GM20431 (cell line): ENCODE data around the gene PLIN5.

Experiments used
- in situ Hi-C: fragments of 300-500 bp; cut with MseI, MboI; formaldehyde crosslinking; loops from one replicate; pipeline ENCODE4 v1.15.0; 2020; ENCODE audit warnings: low sequenced_read_pairs; ENCODE audit not compliant: unreplicated experiment

The PLIN5 gene, protein sequence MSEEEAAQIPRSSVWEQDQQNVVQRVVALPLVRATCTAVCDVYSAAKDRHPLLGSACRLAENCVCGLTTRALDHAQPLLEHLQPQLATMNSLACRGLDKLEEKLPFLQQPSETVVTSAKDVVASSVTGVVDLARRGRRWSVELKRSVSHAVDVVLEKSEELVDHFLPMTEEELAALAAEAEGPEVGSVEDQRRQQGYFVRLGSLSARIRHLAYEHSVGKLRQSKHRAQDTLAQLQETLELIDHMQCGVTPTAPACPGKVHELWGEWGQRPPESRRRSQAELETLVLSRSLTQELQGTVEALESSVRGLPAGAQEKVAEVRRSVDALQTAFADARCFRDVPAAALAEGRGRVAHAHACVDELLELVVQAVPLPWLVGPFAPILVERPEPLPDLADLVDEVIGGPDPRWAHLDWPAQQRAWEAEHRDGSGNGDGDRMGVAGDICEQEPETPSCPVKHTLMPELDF

GRCh38 chr19:4534836-4535658 is at the start of gene PLIN5:
Gene PLIN5 (minus strand): TSS chr19:4535224. CDS start chr19:4534074, 1,150 bp downstream.
- in situ Hi-C loops: no loop called here

DNA sequence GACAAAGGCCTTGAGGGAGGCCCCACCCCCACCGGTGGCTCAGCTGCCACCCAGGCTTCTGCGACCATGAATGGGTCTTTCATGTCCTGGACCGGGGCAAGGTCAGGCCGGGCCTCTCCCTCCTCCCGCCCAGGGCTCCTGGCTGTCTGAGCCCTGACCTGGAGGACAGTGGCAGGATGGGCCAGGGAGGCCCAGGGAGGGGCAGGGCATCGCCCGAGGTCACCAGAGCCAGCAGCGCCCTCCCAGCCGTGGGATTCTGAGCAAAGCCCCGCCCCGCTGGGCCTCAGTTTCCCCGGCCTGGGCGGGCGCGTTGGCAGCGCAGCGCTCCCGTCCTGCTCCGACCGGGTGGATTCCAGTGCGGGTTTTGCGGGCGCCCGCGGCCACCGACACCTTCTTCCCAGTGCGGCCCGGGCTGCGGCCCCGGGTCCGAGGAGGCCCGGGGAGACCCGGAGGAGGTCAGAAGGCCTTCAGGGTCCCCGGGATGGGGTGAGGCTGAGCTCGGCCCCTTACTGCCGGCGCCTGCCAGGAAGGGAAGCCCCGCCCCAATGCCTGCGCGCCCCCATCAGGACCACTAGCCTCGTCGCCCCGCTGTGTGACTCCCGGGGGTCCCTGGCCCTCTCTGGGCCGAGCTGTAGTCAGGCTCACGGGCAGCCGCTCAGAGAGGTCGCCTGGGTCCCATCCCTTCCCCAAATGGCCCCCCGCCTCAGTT is 49.1 kb upstream of the PLIN5 start:
- in situ Hi-C loops: no loop called here

DNA sequence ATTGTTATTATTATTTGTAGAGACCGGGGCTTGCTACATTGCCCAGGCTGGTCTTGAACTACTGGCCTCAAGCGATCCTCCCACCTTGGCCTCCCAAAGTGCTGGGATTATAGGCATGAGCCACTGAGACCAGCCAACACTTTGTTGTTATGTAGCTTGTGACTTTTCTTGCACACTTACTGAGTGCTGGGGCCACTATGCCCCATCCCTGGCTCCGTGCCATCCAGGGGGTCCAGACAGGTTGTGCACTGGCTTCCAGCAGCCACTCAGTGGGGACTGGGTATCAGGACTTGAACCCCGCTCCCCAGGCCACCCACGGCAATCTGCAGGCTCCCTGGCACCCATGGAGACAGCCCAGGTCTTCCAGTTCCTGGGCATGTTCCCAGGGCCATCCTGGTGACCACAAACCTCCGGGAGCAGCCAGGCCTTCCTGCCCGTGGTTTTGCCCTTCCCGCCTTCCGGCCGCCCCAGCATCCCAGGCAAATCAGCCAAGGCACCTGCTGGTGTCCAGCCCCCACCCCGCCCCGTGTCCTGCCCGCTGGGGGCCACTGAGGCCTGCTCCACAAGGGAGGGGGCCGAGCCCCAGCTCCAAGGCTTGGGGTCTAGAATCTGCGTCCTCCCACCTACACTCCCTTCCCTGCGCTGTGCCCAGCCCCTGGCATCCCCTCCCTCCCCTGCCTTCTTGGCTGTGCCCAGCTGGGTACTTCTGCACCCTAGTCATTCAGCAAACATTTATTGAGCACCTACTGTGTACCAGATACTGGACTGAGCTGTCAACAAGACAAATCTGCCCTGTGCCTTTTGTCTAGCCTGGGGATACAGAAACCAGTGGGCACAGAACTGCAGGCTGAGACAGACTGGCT is 48.2 kb upstream of the PLIN5 start:
- in situ Hi-C loops: no loop called here

- in situ Hi-C loops: no loop called here
These were observed 46.9 kb upstream of the PLIN5 start for GRCh38 chr19:4581666-4582553.

DNA sequence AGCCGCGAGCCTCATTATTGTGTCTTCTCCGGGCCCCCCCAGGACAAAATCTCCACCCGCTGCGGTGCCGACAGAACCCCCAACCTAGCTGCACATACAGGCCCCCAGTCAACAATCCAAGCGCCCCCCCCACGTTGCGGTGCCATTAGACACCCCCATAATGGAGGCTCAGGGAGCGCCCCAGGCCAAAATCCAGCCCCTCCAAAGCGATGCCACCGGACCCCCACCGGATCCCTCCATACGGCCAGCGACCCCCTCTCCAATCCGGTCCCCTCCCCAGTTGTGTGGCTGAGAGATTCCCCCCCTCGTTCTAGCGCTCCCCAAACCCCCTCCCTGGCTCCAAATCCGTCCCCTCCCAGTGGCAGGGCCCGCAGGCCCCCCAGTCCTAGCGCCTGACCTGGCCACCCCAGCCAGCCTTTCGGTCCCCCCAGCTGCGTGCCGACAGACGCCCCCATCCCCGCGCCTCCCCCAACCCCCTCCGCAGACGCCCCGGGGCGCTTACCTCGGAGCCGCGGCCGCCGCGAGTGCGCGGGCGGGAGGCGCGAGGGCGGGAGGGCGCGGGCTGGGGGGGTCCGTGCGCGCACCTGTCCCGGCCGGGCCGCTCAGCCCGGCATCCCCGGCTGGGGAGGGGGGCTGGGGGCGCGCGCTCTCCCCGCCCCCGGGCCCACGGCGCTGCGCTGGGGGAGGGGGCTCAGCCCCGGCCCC is 46.1 kb upstream of the PLIN5 start:
- in situ Hi-C loops: no loop called here

GRCh38 chr19:4580021-4580901 is 45.2 kb upstream of the PLIN5 start:
- in situ Hi-C loops: no loop called here

- in situ Hi-C loops: loop anchor here (10.0 kb wide), 1 partner anchor 55 kb away; the partner anchor contains the start of gene TNFAIP8L1
These were observed 44.4 kb upstream of the PLIN5 start for GRCh38 chr19:4579389-4579788.

DNA sequence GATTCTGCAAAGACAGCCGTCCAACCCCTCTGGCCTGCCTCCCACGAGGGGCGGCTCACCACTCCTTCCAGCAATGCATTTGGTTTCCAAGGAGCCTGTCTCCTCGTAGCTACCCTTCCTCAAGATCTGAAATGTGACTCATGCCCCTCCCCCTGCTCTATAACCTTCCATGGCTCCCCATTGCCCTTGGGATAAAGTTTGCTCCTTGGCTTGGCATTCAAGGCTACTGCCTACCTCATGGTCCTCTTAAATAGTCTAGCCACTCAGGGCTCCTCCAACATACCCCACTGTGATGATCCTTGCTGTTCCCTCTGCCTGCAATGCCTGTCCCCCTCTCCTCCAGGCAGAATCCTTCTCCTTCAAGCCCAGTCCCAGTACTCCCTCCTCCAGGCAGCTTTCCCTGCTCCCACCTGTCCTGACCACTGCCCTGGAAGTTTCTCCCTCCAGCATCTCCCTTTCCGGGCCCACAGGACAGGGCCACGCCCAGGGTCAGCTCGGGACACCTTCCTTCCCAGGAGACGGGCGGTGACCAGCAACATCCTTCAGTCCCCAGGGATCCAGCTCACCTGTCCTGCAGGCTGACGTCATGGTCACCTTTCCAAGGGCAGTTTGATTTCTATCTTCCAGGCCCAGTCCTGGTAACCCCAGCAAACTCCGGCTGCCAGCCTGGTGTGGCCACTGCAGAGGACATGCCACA is 43.7 kb upstream of the PLIN5 start:
- in situ Hi-C loops: loop anchor here (10.0 kb wide), 1 partner anchor 56 kb away; the partner anchor contains the start of gene TNFAIP8L1

GRCh38 chr19:4577020-4577782 is 42.2 kb upstream of the PLIN5 start:
- in situ Hi-C loops: loop anchor here (10.0 kb wide), 1 partner anchor 58 kb away; the partner anchor contains the start of gene TNFAIP8L1

- in situ Hi-C loops: loop anchor here (10.0 kb wide), 1 partner anchor 59 kb away; the partner anchor contains the start of gene TNFAIP8L1
These were observed 41.3 kb upstream of the PLIN5 start for GRCh38 chr19:4576016-4576933.

DNA sequence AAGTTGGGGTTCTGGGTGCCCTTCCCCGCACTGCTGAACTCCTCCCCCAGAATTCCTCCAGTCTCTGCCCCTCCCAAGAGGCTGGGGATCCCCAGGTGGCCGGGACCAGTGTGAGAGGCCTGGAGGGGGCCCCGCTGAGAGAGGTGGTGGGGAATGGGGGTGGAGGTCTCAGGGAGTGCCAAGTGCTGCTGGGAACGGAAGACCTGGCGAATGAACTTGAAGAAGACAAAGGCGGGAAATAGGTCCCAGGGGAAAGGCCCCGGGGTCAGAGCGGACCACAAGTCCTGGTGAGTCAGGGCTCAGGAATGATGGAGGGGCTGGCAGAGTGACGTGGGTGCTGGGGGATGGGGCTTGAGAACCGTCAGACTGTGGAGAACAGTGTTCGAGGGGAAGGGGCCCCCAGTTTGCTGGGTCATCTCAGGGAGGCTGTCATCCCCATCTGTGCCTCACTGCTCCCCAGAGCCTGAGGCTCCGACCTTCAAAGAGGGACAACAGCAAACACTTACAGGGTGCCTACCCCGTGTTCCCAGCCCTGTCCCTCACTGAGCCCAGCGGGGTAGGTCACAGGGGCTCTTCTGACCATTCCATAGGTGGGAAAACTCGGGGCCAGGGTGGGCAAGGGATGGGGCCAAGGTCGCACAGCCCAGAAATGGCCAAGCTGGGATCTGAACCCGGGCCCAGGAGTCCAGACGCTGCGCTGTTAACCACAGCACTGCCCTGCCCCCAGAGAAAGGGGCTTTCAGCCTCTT is 40.4 kb upstream of the PLIN5 start:
- in situ Hi-C loops: loop anchor here (10.0 kb wide), 1 partner anchor 59 kb away; the partner anchor contains the start of gene TNFAIP8L1

DNA sequence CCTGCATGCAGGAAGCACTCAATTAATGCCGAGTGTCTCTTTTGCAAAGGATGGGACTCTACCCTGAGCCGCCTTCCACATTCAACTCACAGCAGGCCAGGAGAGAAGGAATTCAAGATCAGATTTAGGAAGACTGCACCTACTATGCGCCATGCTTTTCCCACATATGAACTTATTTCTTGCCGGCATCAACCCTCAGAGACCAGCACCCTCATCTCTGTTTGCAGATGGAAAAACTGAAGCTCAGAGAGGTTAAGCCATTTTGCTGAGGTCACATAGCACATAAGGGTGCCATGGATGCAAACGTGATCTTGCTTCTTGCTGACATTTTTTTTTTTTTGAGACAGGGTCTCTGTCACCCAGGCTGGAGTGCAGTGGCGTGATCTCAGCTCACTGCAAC is 38.7 kb upstream of the PLIN5 start:
- in situ Hi-C loops: loop anchor here (10.0 kb wide), 1 partner anchor 61 kb away; the partner anchor contains the start of gene TNFAIP8L1

GRCh38 chr19:4571305-4571917 is 36.4 kb upstream of the PLIN5 start:
- in situ Hi-C loops: loop anchor here (10.0 kb wide), 1 partner anchor 63 kb away; the partner anchor contains the start of gene TNFAIP8L1
